Esophagus muscularis mucosa (tissue), 4 donors: ENCODE measurements around the gene UFSP1.

ENCODE experiments used
- CTCF ChIP-seq, 3 experiments: fragments of 200-600 bp in 2 of 3; fragments of 450-650 bp in 1 of 3; sonication (generic) in 2 of 3; IDR thresholded peaks; one replicate each; pipeline ENCODE4 v1.5.1; 2017 to 2019; ENCODE audit warnings: antibody characterized with exemption in 3 of 3, mild to moderate bottlenecking in 2 of 3, moderate library complexity in 1 of 3
- EP300 ChIP-seq: sonication (generic); formaldehyde crosslinking; IDR thresholded peaks from one replicate; pipeline ENCODE4 v1.6.1; 2017; ENCODE audit warnings: antibody characterized with exemption
- POLR2A ChIP-seq: fragments of 450-650 bp; IDR thresholded peaks from one replicate; pipeline ENCODE4 v1.6.1; 2017; ENCODE audit warnings: antibody characterized with exemption, moderate library complexity, mild to moderate bottlenecking, low read depth
- POLR2AphosphoS5 ChIP-seq, 2 donors: sonication (generic); formaldehyde crosslinking; IDR thresholded peaks; one replicate each; pipeline ENCODE4 v1.6.1; 2017; ENCODE audit warnings: antibody characterized with exemption in 2 of 2

- TF ChIP-seq EP300 (no peak), POLR2AphosphoS5 (IDR thresholded peaks at IDR 0.05) (no peak), CTCF (IDR thresholded peaks at IDR 0.05) (no peak), POLR2A (no peak)
These were observed 6.6 kb upstream of the UFSP1 start for GRCh38 chr7:100895956-100896731.
